Testis (tissue), 3 donors: ENCODE results near the gene FSIP1. TPM values are rescaled to one million over a fixed set of nuclear protein-coding genes. Genes with fewer than 3 reads are reported as not detected.

ENCODE experiments used
- DNase-seq: peaks from one replicate; pipeline ENCODE4 v3.0.0-alpha.2; 2019
- H3K27ac ChIP-seq, 2 donors: fragments of 200-600 bp; sonication (generic); one replicate each; pipeline ENCODE4 v1.5.1; 2019
- H3K27me3 ChIP-seq: fragments of 200-600 bp; sonication (generic); one replicate; pipeline ENCODE4 v1.5.1; 2019
- H3K36me3 ChIP-seq: fragments of 200-600 bp; sonication (generic); one replicate; pipeline ENCODE4 v1.5.1; 2017; ENCODE audit warnings: low read depth; ENCODE audit errors: missing control alignments
- H3K4me1 ChIP-seq: fragments of 200-600 bp; sonication (generic); one replicate; pipeline ENCODE4 v1.5.1; 2019
- H3K4me3 ChIP-seq, 2 donors: fragments of 200-600 bp; sonication (generic); one replicate each; pipeline ENCODE4 v1.5.1; 2017 to 2019
- H3K9me3 ChIP-seq: fragments of 200-600 bp; sonication (generic); one replicate; pipeline ENCODE4 v1.5.1; 2017
- CTCF ChIP-seq, 3 experiments: fragments of 450-650 bp in 2 of 3; fragments of 200-600 bp in 1 of 3; sonication (generic) in 1 of 3; IDR thresholded peaks; one replicate each; pipeline ENCODE4 v1.5.1; 2016 to 2019; ENCODE audit warnings: antibody characterized with exemption in 3 of 3, mild to moderate bottlenecking in 2 of 3, moderate library complexity in 1 of 3
- POLR2A ChIP-seq: fragments of 450-650 bp; IDR thresholded peaks from one replicate; pipeline ENCODE4 v1.6.1; 2017; ENCODE audit warnings: antibody characterized with exemption, mild to moderate bottlenecking, moderate library complexity
- WGBS, 2 donors: methylation state at CpG; one replicate each; pipeline ENCODE4 v1.1.5; 2018; 5-methylcytosine and 5-hydroxymethylcytosine counted together
- intact Hi-C: fragments of 100-400 bp; cut with DNase I; formaldehyde crosslinking; loops from one replicate; pipeline ENCODE4 v1.15.1; 2023; ENCODE audit warnings: low total_unique reads
- polyA plus RNA-seq: library from polyadenylated mRNA; stranded (reverse); fragments of 350-450 nt; fragmentation: Illumina TruSeq; extraction: RNeasy Lipid Tissue Mini Kit (QIAGEN cat#74804); gene quantifications from one replicate; pipeline ENCODE4 v1.2.3, GENCODE V29; 2014; ENCODE audit warnings: low read depth, low replicate concordance; ENCODE audit not compliant: insufficient read depth
- total RNA-seq, 2 donors: library from RNA; depleted of rRNA; stranded (reverse); fragments of >200 nt; gene quantifications; one replicate each; pipeline ENCODE4 v1.2.3, GENCODE V29; 2016

FSIP1 gene
- total and polyA plus RNA-seq, 3 donors from 2014 or later = 5.8 to 11.2 (median 8.2) TPM

- no peak for TF ChIP-seq POLR2A
- no peak for TF ChIP-seq CTCF (IDR thresholded peaks at IDR 0.05)
- H3K27ac ChIP-seq = no peak overlapping the region
- H3K4me3 ChIP-seq = no peak overlapping the region
- no peaks in the 10 kb centered on the region for H3K36me3 ChIP-seq
- H3K9me3 ChIP-seq = no peaks in the 10 kb centered on the region
- DNase-seq = no peak
- intact Hi-C loops = no loop called here
- no peaks in the 10 kb centered on the region for H3K27me3 ChIP-seq
- no peaks in the 10 kb centered on the region for H3K4me1 ChIP-seq
Measured at GRCh38 chr15:39661776-39662175, 120.9 kb downstream of the FSIP1 start.

DNA sequence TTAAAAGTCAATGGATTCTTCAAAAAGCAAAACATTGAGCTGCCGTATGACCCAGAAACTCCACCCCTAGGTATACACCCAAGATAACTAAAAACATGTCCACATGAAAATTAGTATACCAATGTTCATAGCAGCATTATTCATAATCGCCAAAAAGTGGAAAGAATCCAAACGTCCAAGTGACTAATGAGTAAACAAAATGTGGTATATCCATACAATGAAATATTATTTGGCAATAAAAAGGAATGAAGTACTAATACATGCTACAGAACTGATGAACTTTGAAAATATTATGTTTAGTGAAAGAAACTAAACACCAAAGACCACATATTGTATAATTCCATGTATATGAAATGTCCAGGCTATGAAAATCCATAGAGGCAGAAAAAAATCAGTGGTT is 123.9 kb downstream of the FSIP1 start:
- no peaks in the 10 kb centered on the region for H3K9me3 ChIP-seq
- no peak overlapping the region for H3K4me3 ChIP-seq
- no peak for TF ChIP-seq POLR2A
- TF ChIP-seq CTCF (IDR thresholded peaks at IDR 0.05) = no peak
- no peaks in the 10 kb centered on the region for H3K36me3 ChIP-seq
- 89 to 94% methylated on average over 3 of the region's 3 CpGs for WGBS, 2 donors
- H3K27me3 ChIP-seq = no peaks in the 10 kb centered on the region
- no peak for DNase-seq
- intact Hi-C loops = no loop called here
- no peak overlapping the region for H3K27ac ChIP-seq
- H3K4me1 ChIP-seq = no peaks in the 10 kb centered on the region

GRCh38 chr15:39657668-39658067 is 125.0 kb downstream of the FSIP1 start:
- Histone ChIP-seq H3K27ac (no peak overlapping the region), H3K27me3 (no peaks in the 10 kb centered on the region), H3K9me3 (no peaks in the 10 kb centered on the region), H3K4me3 (no peak overlapping the region), H3K36me3 (no peaks in the 10 kb centered on the region), H3K4me1 (no peaks in the 10 kb centered on the region)
- no peak for TF ChIP-seq CTCF (IDR thresholded peaks at IDR 0.05)
- WGBS, 2 donors = 81 to 91% methylated on average over 3 of the region's 3 CpGs
- no peak for DNase-seq
- intact Hi-C loops = no loop called here

DNA sequence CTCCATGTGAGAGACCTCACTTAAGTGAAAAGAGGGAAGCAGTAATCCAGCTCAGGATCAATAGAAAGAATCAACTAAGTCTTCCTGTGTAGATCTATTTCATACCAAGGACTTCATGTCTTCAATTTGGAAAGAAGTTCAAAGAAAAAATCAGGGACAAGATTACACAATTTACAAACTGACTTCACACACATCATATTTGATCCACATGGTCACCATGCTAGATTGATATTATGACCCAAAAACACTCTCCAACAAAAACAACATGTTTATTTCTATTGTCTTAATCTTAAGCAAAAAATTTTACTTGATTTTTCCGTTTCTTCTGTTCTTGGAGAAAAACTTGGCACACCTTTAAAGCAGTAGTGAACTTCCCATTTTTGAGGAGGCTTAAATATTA is 125.5 kb downstream of the FSIP1 start:
- WGBS, 2 donors = 53 to 65% methylated on average over 1 of the region's 1 CpG
- intact Hi-C loops = no loop called here
- H3K4me1 ChIP-seq = no peaks in the 10 kb centered on the region
- no peak for TF ChIP-seq CTCF (IDR thresholded peaks at IDR 0.05)
- TF ChIP-seq POLR2A = no peak
- H3K27ac ChIP-seq = no peak overlapping the region
- DNase-seq = no peak
- no peak overlapping the region for H3K4me3 ChIP-seq
- H3K36me3 ChIP-seq = no peaks in the 10 kb centered on the region
- no peaks in the 10 kb centered on the region for H3K27me3 ChIP-seq
- no peaks in the 10 kb centered on the region for H3K9me3 ChIP-seq

- intact Hi-C loops = no loop called here
- no peaks in the 10 kb centered on the region for H3K36me3 ChIP-seq
- H3K27me3 ChIP-seq = no peaks in the 10 kb centered on the region
- no peaks in the 10 kb centered on the region for H3K4me1 ChIP-seq
- DNase-seq = no peak
- TF ChIP-seq POLR2A = no peak
- no peak for TF ChIP-seq CTCF (IDR thresholded peaks at IDR 0.05)
- WGBS, 2 donors = 91 to 94% methylated on average over 4 of the region's 4 CpGs
- H3K27ac ChIP-seq = no peak overlapping the region
- H3K9me3 ChIP-seq = no peaks in the 10 kb centered on the region
- H3K4me3 ChIP-seq = no peak overlapping the region
Measured at GRCh38 chr15:39654304-39654703, 128.3 kb downstream of the FSIP1 start.
